Activated naive CD4-positive, alpha-beta T cell treated with anti-CD3 and anti-CD28 coated beads, Interleukin-2, amount 10 ng/mL, durations not matched to agents 7 days and 5 days (primary cell): Measurements from ENCODE around the gene IL1A.
"Not testable (repeated sequence)": the region's sequence is repeated elsewhere in the genome, so short reads cannot be mapped to it uniquely, and the experiment has no call there.

Source experiments
- CTCF ChIA-PET: fragments of 350-600 bp; sonication (Branson Sonifier 250); formaldehyde crosslinking; loops from one replicate; lab custom pipeline; 2021; ENCODE audit warnings: antibody characterized with exemption; lab: Charles Lee
- DNase-seq: peaks from one replicate; pipeline ENCODE4 v3.0.0-alpha.2; 2020
- H3K27ac Mint-ChIP-seq: one replicate; pipeline ENCODE4 v1.8.0; 2021; ENCODE audit warnings: mild to moderate bottlenecking, moderate library complexity, mixed read lengths
- H3K27me3 Mint-ChIP-seq: one replicate; pipeline ENCODE4 v1.8.0; 2021; ENCODE audit warnings: mild to moderate bottlenecking, mixed read lengths
- H3K36me3 Mint-ChIP-seq: one replicate; pipeline ENCODE4 v1.8.0; 2021; ENCODE audit warnings: mixed read lengths
- H3K4me1 Mint-ChIP-seq: one replicate; pipeline ENCODE4 v1.8.0; 2021; ENCODE audit warnings: mixed read lengths
- H3K4me3 Mint-ChIP-seq: one replicate; pipeline ENCODE4 v1.8.0; 2021; ENCODE audit warnings: mild to moderate bottlenecking, moderate library complexity, mixed read lengths
- H3K9me3 Mint-ChIP-seq: one replicate; pipeline ENCODE4 v1.8.0; 2021; ENCODE audit warnings: mixed read lengths

The IL1A gene

GRCh38 chr2:112784199-112785189 lies at the start of gene IL1A:
TSS of gene IL1A (minus strand) at chr2:112784493. CDS start at chr2:112783770, 723 bp downstream.
- CTCF ChIA-PET: interaction anchor here (0.8 to 1.9 kb wide), 3 partner anchors 27 to 175 kb away, joined by 3 to 5 read pairs (median 4); no protein-coding TSS in a partner anchor
- no peaks in the 10 kb centered on the region for H3K9me3 Mint-ChIP-seq
- no peak within 1 kb of the TSS for H3K4me3 Mint-ChIP-seq
- DNase-seq: no peak
- H3K36me3 Mint-ChIP-seq: no peaks in the 10 kb centered on the region
- H3K27ac Mint-ChIP-seq: no peak within 1 kb of the TSS
- H3K27me3 Mint-ChIP-seq: peaks cover 7% of the 10 kb centered on the region
- H3K4me1 Mint-ChIP-seq: no peaks in the 10 kb centered on the region

GRCh38 chr2:112833976-112834375 lies 49.7 kb upstream of the IL1A start:
- CTCF ChIA-PET: interaction anchor here (0.6 to 1.2 kb wide), 2 partner anchors 52 to 378 kb away, joined by 3 read pairs; no protein-coding TSS in a partner anchor
- DNase-seq: no peak
- Mint-ChIP-seq H3K4me1 (no peaks in the 10 kb centered on the region), H3K27me3 (peaks cover 49% of the 10 kb centered on the region), H3K4me3 (no peak overlapping the region), H3K27ac (no peak overlapping the region), H3K36me3 (no peaks in the 10 kb centered on the region), H3K9me3 (no peaks in the 10 kb centered on the region)

GRCh38 chr2:112833639-112833931 lies 49.3 kb upstream of the IL1A start:
- peaks cover 49% of the 10 kb centered on the region for H3K27me3 Mint-ChIP-seq
- H3K36me3 Mint-ChIP-seq, H3K4me3 Mint-ChIP-seq, H3K4me1 Mint-ChIP-seq, H3K9me3 Mint-ChIP-seq, DNase-seq, CTCF ChIA-PET, H3K27ac Mint-ChIP-seq: not testable (repeated sequence)

- no peak overlapping the region for H3K27ac Mint-ChIP-seq
- no peaks in the 10 kb centered on the region for H3K9me3 Mint-ChIP-seq
- peaks cover 45% of the 10 kb centered on the region for H3K27me3 Mint-ChIP-seq
- no peak for DNase-seq
- H3K36me3 Mint-ChIP-seq: no peaks in the 10 kb centered on the region
- CTCF ChIA-PET: no interaction called here
- no peaks in the 10 kb centered on the region for H3K4me1 Mint-ChIP-seq
- H3K4me3 Mint-ChIP-seq: no peak overlapping the region
Measured at GRCh38 chr2:112832841-112833638, 48.7 kb upstream of the IL1A start.

GRCh38 chr2:112831946-112832840 lies 47.9 kb upstream of the IL1A start:
- Mint-ChIP-seq H3K36me3 (no peaks in the 10 kb centered on the region), H3K27me3 (peaks cover 41% of the 10 kb centered on the region), H3K4me1 (no peaks in the 10 kb centered on the region), H3K27ac (no peak overlapping the region), H3K9me3 (no peaks in the 10 kb centered on the region), H3K4me3 (no peak overlapping the region)
- CTCF ChIA-PET: no interaction called here
- no peak for DNase-seq

- Mint-ChIP-seq H3K9me3 (no peaks in the 10 kb centered on the region), H3K4me3 (no peak overlapping the region), H3K36me3 (no peaks in the 10 kb centered on the region), H3K4me1 (no peaks in the 10 kb centered on the region), H3K27ac (no peak overlapping the region), H3K27me3 (peaks cover 38% of the 10 kb centered on the region)
- DNase-seq: no peak
- CTCF ChIA-PET: no interaction called here
Measured at GRCh38 chr2:112831513-112831845, 47.2 kb upstream of the IL1A start.

GRCh38 chr2:112830682-112831512 lies 46.6 kb upstream of the IL1A start:
- CTCF ChIA-PET: no interaction called here
- Mint-ChIP-seq H3K9me3 (no peaks in the 10 kb centered on the region), H3K4me3 (no peak overlapping the region), H3K36me3 (no peaks in the 10 kb centered on the region), H3K27ac (no peak overlapping the region), H3K4me1 (no peaks in the 10 kb centered on the region), H3K27me3 (peaks cover 32% of the 10 kb centered on the region)
- DNase-seq: no peak

GRCh38 chr2:112829961-112830681 lies 45.8 kb upstream of the IL1A start:
- CTCF ChIA-PET: no interaction called here
- H3K27ac Mint-ChIP-seq: no peak overlapping the region

GRCh38 chr2:112829101-112829960 lies 45.0 kb upstream of the IL1A start:
- no peaks in the 10 kb centered on the region for H3K4me1 Mint-ChIP-seq
- DNase-seq: no peak

More at GRCh38 chr2:112829961-112830681, 45.8 kb upstream of the IL1A start:
- DNase-seq: no peak
- H3K27me3 Mint-ChIP-seq: peaks cover 28% of the 10 kb centered on the region
- no peaks in the 10 kb centered on the region for H3K4me1 Mint-ChIP-seq
- H3K9me3 Mint-ChIP-seq: no peaks in the 10 kb centered on the region
- H3K36me3 Mint-ChIP-seq: no peaks in the 10 kb centered on the region
- H3K4me3 Mint-ChIP-seq: no peak overlapping the region

GRCh38 chr2:112828251-112828691 lies 44.0 kb upstream of the IL1A start:
- CTCF ChIA-PET: interaction anchor here (1.3 kb wide), 1 partner anchor 105 kb away, joined by 3 read pairs; no protein-coding TSS in a partner anchor
- peaks cover 27% of the 10 kb centered on the region for H3K27me3 Mint-ChIP-seq
- DNase-seq: no peak

More at GRCh38 chr2:112829101-112829960, 45.0 kb upstream of the IL1A start:
- H3K4me3 Mint-ChIP-seq: no peak overlapping the region
- peaks cover 31% of the 10 kb centered on the region for H3K27me3 Mint-ChIP-seq
- no peaks in the 10 kb centered on the region for H3K9me3 Mint-ChIP-seq
- H3K36me3 Mint-ChIP-seq: no peaks in the 10 kb centered on the region
- CTCF ChIA-PET: no interaction called here
- no peak overlapping the region for H3K27ac Mint-ChIP-seq

GRCh38 chr2:112827604-112828185 lies 43.4 kb upstream of the IL1A start:
- no peak for DNase-seq
- CTCF ChIA-PET: interaction anchor here (1.3 kb wide), 1 partner anchor 106 kb away, joined by 3 read pairs; no protein-coding TSS in a partner anchor
- H3K4me1 Mint-ChIP-seq: no peaks in the 10 kb centered on the region
- peaks cover 24% of the 10 kb centered on the region for H3K27me3 Mint-ChIP-seq
- H3K36me3 Mint-ChIP-seq: no peaks in the 10 kb centered on the region
- no peak overlapping the region for H3K27ac Mint-ChIP-seq
- no peaks in the 10 kb centered on the region for H3K9me3 Mint-ChIP-seq
- H3K4me3 Mint-ChIP-seq: no peak overlapping the region

More at GRCh38 chr2:112828251-112828691, 44.0 kb upstream of the IL1A start:
- no peaks in the 10 kb centered on the region for H3K9me3 Mint-ChIP-seq
- H3K4me1 Mint-ChIP-seq: no peaks in the 10 kb centered on the region
- no peak overlapping the region for H3K27ac Mint-ChIP-seq
- H3K36me3 Mint-ChIP-seq: no peaks in the 10 kb centered on the region
- H3K4me3 Mint-ChIP-seq: no peak overlapping the region
